ENCODE results near the gene PEX19.

DNA sequence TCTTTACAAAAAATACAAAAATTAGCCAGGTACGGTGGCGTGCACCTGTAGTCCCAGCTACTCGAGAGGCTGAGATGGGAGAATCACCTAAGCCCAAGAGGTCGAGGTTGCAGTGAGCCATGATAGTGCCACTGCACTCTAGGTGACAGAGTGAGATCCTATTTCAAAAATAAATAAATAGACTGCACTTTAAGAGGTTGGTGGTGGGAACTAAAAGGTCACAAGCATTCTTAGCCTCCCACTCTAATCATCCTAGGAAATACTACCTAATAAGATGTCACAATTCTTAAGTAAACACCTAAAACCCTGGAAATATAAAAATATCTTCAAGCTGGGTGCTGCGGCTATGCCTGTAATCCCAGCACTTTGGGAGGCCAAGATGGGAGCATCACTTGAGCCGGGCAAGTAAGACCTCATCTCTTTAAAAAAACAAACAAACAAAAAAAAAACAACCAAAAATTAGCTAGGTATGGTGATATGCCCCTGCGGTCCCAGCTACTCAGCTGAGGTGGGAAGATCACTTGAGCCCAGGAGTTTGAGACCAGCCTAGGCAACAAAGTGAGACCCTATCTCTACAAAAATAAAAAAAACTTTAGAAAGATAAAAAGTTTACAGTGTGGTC, 26.6 kb downstream of the PEX19 start:
- TF ChIP-seq, protein P1, sequence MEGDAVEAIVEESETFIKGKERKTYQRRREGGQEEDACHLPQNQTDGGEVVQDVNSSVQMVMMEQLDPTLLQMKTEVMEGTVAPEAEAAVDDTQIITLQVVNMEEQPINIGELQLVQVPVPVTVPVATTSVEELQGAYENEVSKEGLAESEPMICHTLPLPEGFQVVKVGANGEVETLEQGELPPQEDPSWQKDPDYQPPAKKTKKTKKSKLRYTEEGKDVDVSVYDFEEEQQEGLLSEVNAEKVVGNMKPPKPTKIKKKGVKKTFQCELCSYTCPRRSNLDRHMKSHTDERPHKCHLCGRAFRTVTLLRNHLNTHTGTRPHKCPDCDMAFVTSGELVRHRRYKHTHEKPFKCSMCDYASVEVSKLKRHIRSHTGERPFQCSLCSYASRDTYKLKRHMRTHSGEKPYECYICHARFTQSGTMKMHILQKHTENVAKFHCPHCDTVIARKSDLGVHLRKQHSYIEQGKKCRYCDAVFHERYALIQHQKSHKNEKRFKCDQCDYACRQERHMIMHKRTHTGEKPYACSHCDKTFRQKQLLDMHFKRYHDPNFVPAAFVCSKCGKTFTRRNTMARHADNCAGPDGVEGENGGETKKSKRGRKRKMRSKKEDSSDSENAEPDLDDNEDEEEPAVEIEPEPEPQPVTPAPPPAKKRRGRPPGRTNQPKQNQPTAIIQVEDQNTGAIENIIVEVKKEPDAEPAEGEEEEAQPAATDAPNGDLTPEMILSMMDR (IDR thresholded peaks at IDR 0.05; ENCODE audit: low read length) = no peak
- TF ChIP-seq EZH2 (IDR thresholded peaks at IDR 0.05; ENCODE audit: borderline replicate concordance, low read length) = no peak

Measured in OCI-LY1 (cell line).